Amygdala (tissue), 56 donors: Measurements from ENCODE around the gene RAPGEF1.
A peak's percentile ranks its signal among the peaks of the same experiment; 100 is the strongest.
"Not testable (repeated sequence)": the region's sequence is repeated elsewhere in the genome, so short reads cannot be mapped to it uniquely, and the experiment has no call there.

Source experiments
- DNase-seq, 56 donors: peaks; one replicate each; lab custom pipeline; 2025; lab: John Stamatoyannopoulos, UW

The RAPGEF1 gene

DNA sequence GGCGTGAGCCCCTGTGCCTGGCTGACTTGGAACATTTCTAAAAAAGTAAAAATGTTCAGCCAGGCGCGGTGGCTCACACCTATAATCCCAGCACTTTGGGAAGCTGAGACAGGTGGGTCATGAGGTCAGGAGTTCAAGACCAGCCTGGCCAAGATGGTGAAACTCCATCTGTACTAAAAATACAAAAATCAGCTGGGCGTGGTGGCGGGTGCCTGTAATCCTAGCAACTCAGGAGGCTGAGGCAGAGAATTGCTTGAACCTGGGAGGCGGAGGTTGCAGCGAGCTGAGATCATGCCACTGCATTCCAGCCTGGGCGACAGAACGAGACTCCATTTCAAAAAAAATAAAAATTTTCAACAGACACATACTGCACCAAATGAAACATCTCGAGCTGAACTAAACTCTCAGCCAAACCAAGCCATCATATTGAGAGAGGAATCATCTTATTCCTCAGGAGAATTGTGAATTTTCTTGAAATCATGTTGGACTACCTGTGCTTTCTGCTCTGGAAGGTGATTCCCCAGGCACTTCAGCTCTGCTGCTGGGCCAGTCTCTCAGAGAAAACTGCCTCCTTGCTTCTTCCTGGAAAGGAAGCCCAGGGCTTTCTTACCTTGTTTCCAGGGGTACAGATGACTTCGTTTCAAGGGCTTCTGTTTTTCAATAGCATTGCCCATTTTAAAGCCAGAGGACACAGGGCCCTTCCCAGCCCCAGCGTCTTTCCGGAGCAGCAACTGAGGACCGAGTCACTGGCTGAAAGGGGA lies 30.7 kb downstream of the RAPGEF1 start:
- not testable (repeated sequence) for DNase-seq

DNA sequence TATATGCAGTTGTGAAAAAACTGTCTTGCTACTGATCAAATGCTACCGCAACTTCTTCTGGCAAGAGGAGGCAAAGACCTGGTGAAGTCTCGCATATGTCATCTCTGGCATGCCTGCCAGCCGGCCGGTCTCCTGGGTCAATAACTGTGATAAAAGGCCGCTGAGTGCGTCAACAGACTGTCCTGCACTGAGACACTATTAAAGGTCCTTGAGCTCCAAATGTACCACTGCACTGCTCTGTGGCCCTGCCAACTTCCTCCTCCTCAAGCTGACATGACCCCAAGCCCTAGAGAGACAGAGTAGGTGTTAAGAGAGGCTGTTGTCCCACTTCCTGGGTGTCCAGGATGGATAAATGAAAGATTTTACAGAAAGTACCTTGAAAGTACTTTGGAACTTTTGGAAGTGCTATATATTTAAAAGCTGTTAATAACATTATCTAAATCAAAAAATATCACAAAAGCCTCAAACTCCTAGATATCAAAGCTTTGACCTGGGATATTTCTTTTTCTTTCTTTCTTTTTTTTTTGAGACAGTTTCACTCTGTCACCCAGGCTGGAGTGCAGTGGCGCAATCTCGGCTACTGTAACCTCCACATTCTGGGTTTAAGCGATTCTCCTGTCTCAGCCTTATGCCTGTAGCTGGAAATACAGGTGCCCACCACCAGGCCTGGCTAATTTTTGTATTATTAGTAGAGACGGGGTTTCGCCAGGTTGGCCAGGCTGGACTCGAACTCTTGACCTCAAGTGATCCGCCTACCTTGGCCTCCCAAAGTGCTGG lies 31.5 kb downstream of the RAPGEF1 start:
- DNase-seq: no peak

DNA sequence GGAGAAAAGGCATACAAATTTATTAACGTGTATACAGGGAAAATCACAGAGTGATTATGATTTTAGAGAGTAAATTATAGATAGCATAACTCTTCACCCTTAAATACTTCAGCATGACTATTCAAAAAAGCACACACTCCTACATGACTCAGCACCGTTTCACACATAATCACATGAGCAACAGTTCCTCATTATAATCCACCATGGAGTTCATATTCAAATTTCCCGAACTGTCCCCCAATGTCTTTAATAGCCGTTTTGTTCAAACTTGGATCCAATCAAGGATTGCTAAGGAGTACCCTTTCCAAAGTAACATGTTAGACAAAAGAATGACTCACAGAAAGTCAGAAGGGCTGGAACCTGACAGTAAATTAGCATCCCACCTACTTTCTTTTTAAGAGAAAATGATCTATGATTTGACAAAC lies 32.1 kb downstream of the RAPGEF1 start:
- DNase-seq: peak in 2 of 56 donors; percentile 6 to 29

DNA sequence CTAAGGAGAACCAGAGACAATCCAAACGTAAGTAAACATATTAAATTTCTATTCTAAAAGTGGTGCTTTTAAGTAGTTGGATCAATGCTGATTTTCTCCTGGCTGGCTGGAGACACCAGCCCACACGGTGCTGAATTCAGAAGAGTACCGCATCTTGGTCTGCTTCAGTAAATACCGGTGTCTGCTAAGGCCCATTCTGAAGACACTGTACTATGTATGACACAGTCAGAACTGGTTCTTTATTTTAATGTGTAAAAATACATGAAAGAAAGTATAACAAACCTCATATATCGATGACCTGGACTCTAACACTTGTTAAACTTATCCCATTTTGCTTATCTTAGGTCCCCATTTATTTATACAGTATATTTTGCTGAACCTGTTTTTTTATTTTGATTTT lies 32.8 kb downstream of the RAPGEF1 start:
- no peak for DNase-seq

DNA sequence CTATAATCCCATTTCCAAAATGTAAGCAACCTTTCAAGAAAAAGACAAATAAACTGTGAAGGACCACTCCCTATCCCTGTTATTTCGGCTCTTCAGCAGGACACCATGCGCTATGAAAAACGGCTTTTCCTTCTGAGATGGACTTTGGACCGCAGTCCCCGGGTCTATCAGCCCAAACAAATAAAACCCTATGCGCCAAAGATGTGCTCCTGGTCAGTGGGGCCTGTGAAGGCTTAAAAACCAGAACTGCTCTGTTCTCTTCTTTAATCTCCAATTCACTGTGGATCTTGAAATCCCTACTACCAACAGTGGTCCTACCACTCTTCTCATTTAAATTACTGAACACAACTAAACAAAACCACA lies 33.3 kb downstream of the RAPGEF1 start:
- no peak for DNase-seq

DNA sequence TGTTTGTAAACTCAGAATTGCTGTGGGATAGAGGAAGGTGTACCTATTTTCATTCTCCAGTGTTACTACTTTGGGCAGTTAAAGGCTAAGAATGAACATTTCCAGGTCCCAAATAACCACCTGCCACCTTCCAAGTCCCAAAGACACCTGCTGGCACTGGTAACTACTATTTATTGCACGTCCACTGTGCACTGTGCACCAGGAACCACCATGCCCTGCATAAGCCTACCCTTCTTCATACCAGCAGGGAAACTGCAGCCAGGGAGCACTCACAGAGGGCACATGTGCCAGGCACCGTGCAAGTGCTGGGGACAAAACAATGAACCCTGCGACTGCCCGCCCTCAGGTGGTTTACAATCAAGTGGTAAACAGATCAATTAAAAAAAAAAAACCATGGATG lies 34.9 kb downstream of the RAPGEF1 start:
- no peak for DNase-seq

DNA sequence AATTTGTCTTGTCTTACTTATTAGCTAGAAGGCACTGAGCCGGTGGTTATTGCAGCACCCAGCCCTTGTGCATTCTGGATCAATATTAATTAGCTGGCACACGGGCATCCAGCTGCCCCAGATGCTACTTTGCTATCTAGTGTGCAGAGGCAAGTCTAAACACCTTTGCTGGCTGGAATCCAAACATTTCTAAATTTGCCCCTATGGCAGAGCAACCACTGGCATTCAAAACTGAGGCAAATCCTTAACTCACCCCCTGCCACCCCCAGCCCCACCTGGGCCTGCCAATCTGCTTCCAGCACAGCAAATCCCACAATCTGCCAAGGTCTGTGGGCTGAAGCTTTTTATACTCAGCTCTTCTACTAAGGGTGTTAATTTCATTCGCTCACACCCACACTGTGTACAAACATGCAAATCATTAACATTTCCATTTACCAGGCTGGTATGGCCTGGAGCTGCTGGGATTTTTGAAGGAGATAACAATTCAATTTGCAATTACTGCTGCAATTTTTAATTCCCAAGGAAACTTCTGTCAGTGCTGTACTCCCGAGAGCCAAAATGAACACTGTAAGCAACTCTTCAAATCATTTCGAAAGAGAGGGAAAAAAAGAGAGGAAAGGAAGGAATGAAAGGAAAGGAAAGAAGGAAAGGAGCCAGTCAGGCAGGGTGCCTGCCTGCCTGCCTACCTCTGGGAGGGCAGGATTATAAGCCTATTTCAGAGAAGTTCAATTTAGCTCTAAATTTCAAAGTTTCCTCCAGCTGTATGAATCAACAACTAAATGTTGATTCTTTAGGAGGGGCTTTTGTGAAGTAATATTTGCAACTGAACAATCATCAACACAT lies 35.5 kb downstream of the RAPGEF1 start:
- peak in 10 of 56 donors; percentile 8 to 49 (median 22) for DNase-seq

DNA sequence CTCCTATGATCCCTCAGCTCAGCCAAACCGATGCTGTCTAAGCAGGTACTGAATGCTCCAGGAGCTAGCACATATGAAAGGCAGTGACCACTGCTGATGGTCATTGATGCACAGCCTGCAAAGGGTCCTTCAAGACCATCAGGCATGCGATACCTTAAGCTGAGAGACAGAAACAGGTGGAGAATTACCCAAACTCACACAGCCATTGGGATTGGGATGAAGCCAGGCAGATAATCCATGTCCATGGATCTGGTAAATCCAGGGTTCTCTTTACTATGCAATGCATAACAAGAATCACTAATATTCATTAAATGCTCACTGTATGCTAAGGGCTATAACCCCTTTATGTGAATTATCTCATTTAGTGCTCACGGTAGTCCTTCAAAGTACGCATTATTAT lies 36.2 kb downstream of the RAPGEF1 start:
- no peak for DNase-seq

DNA sequence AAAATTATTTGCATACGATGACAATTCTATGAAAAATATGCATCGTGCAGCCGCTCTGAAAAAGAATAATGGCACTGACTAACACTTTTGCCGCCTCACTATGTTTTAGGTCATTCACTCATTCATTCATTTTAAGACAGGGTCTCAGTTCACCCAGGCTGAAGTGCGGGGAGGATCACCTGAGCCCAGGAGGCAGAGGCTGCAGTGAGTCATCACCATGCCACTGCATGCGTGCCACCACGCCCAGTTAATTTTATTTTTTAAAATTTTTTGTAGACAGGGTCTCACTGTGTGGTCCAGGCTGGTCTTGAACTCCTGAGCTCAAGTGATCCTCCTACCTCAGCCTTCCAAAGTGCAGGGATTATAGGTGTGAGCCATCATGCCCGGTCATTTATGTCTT lies 37.0 kb downstream of the RAPGEF1 start:
- DNase-seq: no peak

DNA sequence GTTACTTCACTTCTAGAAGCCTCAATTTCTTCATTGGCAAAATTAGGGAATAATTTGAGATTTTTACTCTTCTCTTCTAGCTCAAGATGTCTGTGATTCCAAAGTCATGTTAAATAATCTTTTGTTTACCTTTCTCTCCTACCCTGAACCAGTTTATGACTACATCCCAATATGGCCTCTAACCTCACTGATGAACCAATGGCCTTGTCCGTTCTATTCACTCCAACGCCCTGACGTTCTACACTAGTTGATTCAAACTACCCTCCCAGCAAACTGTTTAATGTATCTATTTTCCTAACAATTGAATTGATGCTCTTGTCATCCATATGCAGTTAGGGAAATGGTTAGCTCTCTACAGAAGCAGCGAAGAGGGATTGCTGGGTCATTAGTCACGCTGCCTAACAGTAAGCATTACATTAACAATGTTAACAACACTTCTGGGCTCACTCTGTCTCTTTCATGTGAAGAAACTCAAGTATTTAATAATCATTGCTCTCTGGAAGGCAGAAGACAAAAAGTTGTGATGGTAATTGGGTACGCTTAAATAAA lies 38.0 kb downstream of the RAPGEF1 start:
- DNase-seq: no peak

DNA sequence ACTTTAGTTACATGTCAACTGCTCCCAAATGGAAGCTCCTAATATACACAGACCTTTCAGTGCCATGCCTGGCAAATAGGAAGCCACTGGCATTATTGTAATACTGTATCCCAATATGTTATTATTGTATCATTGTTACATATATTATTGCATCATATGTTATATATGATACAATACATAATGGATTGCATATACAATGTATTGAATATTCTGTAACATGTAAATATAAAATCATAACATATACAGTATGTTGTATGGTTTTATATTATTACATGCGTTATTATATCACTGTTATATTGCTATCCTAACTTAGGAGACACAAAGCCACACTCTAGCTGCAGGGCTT lies 38.5 kb downstream of the RAPGEF1 start:
- DNase-seq: no peak

DNA sequence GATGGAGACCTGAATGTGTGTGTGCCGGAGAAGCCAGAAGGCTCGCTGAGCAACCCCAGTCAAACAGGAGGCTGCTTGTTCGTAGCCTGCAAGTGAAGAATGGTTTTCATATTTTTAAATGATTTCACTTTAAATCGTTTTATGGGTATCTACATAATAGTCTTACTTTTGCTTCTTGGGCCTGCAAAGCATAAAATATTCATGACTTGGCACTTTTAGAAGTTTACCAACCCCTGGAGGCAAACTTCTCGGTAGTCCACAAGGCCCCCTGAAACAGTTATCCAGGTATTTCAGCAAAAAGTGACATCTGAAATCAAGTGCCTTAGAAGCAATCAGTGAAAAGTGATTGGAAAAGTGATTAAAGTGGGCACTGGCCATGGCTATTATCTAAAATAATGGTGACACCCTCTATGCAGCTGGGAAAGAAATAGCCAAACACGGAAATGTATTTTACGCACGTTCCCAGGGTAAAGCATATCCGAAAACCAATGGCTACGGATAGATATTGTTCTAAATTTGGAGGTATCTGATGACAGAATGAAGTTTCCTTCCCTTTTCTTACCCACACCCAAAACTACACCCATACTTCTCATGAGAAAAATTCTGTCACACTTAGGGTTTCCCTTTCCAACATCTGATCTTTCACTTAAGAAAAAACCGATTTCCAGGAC lies 39.0 kb downstream of the RAPGEF1 start:
- DNase-seq: no peak

DNA sequence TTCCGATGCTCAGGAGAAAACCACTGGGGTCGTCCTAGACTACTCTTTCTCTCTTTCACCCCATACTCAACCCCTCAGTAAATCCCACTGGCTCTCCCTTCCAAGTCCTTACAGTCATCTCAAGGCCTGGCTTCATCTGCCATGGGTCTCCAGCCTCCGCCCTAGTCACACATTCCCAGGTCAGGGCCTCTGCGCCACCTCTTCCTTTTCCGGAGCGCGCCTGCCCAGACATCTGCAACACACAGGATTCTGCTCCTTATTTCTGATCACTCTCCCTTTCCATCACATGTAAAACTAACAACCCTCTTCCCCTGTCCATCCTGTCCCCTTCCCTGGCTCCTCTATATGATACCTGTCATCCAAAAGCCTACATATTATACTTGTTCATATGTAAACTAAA lies 39.8 kb downstream of the RAPGEF1 start:
- DNase-seq: no peak

DNA sequence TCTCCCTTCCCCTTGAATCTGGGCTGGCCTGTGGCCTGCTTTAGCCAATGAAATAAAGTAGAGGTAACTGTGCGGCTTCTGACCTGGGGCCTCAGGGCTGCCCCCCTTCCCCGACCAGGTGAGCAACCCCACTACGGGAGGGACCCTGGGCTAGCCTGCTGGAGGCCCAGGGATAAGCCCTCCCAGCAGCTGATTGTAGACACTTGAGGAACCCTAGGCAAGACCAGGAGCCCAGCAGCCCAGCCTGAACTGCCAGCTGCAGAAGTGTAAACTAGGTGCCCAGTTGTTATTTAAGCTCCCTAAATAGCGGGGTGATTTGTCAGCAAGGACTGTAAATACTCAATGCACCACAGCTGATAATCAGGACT lies 41.3 kb downstream of the RAPGEF1 start:
- no peak for DNase-seq

DNA sequence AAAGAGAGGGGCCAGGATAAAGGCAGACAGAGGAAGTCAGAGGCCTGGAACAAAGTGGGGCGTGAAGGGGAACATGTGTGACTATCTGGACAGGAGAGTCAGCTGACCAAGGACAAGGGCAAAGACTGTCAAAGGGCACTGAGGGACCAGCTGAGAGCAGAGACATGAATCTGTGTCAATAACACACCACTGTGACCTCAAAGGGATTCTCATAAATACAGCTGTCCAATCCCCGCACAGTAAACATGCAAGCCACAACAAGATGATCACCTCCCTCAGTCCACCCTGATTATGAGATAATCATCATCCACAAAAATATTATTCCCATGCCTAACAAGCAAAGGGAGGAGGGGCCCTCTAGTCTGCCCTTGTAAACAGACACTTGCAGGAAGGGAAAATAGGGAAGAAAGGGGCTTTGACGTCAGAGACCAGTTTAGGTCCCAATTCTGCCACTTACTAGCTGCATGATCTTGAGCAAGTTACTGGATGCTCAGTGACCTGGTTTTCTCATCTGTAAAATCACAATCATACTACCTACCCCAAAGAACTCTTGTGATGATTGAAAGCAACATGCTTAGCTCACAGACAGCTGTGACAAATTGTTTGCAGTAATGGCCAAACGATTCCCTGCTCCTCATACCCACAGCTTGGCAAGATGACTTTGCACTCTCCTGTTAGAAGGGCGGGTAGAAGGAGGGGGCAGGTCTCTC lies 41.8 kb downstream of the RAPGEF1 start:
- peak in 3 of 56 donors; percentile 6 to 34 (median 23) for DNase-seq

DNA sequence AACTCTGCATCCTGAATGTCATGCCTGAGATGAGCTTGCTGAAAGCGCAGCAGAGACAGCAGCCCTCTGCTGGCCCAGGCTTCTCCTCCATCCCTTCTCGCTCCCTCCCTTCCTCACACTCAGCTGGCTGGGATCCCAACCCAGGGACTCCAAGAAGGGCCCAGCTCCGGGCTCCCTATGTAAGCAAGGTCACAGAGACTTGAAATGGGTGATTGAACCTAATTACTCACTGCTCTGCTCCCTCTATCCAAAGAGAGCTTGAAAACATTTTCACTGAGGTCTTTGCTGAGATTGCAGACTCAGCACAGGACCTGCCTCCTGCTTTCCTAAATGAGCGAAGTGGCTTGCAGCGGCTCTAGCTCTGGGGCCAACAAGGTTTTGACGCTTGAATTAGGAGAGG lies 42.8 kb downstream of the RAPGEF1 start:
- DNase-seq: peak in 34 of 56 donors; percentile 9 to 63 (median 32)

DNA sequence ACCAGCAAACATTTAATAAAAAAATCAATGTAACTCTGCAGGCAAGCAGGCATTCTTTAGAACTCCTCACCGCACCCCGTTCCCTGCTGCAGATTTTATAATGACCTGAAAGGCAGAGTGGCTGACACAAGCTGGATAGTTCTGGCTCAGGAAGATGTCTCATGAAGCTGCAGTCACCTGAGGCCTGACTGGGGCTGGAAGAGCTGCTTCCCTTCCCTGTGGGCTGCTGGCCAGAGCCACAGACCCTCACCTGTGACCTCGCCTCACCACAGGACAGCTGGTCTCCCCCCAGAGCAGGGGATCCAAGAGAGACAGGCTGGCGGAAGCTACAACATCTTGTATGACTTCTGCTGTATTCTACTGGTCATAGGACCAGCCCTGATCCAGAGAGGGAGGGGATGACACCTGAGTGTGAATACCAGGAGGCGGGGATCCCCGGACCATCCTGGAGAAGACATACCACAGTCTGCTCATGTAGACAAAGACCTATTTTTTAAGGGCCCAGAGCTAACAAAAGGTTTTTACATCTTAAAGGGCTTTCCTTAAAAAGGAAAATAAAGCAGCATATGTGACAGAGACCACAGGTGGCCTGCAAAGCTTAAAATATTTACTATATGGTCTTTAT lies 43.9 kb downstream of the RAPGEF1 start:
- DNase-seq: no peak

DNA sequence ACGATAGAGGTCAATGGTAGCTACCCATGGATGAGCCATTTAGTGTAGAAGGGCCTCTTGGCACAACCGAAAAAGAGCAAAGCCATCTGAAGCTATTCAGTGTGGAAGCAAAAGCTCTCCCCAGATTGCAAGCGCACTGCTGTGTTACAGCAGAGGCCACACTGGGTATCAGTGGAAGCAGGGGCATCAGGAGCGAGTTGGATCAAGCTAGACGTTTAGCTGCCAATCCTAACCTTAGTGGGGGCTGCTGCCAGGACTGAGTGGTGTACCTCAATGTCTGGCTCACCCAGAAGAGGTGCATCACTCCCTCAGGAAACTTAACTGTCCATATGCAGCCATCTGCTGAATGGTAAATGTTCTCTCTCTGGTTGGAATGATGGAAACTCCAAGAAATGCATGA lies 44.5 kb downstream of the RAPGEF1 start:
- no peak for DNase-seq
